Measurements from ENCODE around the gene CSNK1E.

The CSNK1E gene

DNA sequence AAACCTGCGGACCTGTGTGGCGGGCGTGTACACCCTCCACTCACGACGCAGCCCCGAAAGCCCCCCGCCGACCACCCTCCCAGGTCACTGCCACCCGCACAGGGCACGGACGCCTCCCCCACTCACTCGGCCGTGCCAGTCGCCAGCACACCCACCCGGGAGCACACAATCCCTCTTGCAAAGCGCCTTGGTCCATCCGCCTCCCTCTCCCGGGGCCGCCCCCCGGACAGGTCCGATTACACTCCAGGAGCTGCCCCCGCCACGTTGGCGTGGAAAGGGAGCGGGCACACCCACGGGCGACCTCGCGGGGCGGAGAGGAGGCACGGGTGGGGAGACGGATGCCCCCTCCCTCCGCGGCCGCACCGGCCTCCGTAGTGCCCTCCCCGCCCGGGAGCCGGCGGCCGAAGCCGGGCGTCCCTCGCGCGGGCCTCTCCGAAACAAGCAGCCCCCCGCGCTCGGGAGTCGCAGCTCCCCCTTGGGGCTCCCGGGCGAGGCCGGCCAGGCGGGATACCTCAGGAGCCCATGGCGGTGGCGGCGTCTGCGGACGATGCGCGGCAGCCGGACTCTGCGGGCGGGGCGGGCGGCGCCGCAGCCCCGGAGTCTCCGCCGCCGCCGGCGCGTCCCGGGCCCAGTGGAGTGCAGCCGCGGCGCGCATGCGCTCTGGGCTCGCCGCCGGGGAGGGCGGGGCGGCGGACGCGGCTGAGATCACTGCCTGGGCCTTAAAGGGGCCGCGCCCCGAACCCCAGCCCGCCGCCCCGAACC lies 44.7 kb downstream of the CSNK1E start, which contains the start of gene TMEM184B:
Gene TMEM184B, minus strand, starts transcription at position 638 of the 762 bp plus-strand sequence. CDS start 25,049 bp downstream, outside the sequence.
- DNase-seq: peak; percentile 57

- DNase-seq: peak; percentile 82
These were observed 45.3 kb downstream of the CSNK1E start for GRCh38 chr22:38271927-38272372.

GRCh38 chr22:38271101-38271500 lies 46.1 kb downstream of the CSNK1E start:
- DNase-seq: no peak

DNA sequence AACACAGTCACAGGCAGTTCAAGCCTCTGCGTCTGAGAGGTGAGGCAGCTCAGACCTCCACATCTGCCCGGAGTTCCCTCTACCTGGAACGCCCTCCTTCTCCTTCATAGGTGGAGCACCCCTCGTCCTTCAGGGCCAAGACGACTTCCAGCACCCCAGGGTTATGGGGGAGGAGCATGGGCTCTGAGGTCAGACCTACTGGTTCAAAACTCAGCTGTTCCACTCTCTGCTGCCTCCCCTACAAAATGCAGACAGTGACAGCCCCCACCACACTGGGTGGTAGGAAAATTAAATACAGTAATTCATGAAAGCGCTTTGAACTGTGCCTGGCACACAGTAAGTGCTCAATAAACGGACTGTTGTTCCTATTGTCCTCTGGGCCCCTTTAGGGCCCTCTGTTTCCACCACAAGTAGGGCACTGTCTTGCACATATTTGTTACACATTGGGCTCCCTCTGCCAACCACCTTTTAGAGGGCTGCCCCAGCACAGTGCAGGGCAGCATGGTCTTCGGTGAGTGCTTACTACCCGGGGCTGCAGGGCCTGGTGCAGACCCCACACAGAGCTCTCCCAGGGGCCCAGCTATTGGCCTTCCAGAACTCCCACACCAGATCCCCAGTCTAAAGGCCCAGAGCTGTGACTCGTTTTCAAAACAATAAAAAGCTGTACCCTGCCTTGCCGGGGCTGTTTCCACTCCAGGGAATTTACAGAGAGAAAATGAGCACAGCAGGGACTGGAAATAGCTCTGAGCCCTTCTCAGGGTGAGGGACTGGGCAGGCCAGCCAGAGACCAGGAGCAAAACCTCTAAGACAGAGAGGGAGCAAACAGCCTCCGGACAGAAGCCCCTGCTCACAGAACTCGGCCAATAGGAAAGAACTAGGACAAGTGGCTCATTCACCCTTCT lies 46.9 kb downstream of the CSNK1E start:
- DNase-seq: no peak

DNA sequence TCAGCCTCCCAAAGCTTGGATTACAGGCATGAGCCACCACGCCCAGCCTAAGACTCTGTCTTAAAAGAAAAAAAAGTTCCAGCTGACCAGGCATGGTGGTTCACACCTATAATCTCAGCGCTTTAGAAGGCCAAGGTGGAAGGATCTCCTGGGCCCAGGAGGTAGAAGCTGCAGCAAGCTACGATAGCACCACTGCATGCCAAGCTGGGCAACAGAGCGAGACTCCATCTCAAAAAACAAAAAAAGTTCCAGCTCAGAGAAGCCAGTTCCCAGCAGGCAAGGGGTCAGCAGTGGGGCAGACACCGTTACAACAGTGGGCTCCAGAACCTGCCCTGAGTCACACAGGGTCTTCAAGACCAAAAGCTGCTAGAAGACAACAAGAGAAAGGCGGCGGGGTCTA lies 47.8 kb downstream of the CSNK1E start:
- no peak for DNase-seq

DNA sequence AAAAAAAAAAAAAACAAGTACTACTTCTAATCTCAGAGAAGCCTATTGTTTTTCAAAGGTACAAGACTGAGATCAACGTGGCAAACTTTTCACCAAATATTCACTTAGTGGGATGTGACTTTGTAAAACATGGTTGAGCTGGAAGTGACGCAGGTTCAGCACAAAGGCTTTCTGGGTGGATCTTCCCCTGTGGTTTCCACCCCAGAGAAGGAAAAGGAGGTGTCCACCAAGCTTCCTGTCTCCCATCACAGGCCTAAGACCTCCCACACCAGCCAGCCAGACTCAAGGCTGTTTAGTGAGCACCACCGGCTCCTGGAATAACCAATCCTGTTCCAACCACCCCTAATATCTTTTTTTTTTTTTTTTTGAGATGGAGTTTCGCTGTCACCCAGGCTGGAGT lies 50.1 kb downstream of the CSNK1E start:
- DNase-seq: no peak

DNA sequence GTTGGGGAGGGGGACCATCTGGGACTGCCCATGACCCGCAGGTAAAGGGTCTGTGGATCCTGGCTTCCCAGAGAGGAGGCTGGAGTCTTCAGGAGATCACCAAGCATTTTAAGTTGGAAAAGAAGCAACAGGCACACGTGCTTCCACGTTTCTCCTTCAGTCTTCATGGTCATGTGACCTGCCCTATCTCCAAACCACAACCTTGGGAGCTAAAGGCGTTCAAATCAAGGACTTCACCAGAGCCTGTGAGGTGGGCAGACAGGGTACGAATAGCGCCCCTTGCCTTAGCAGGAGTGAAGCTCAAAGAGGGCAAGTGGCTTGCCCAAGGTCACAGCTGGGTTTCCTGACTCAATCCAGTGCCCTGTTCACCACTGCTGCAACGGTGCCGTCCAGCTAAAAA lies 51.1 kb downstream of the CSNK1E start:
- DNase-seq: no peak

DNA sequence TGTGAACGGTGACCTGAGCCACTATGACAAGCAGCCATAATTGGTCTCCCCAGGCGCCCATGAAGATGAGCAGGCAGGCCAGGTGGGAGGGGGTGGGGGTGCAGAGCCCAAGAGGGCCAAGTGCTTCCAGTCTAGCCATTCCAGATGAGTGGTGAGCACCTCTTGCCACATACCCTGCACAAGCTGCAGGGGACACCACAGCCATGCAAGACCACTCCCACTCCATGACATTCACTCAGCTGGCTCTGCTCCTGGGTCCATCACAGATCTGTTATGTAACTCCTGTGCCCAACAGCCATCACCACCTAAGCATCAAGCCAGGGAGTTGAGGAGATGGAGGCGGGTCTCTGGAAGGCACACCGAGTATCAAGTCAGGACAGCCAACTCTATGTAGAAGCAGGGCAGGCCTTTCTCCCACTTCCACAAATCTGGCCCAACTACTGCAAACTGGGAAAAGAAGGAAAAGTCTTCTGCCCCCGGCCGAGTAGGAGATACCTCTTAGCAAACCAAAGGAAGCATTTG lies 52.9 kb downstream of the CSNK1E start:
- DNase-seq: no peak

- no peak for DNase-seq
These were observed 55.0 kb downstream of the CSNK1E start for GRCh38 chr22:38262051-38262795.

DNA sequence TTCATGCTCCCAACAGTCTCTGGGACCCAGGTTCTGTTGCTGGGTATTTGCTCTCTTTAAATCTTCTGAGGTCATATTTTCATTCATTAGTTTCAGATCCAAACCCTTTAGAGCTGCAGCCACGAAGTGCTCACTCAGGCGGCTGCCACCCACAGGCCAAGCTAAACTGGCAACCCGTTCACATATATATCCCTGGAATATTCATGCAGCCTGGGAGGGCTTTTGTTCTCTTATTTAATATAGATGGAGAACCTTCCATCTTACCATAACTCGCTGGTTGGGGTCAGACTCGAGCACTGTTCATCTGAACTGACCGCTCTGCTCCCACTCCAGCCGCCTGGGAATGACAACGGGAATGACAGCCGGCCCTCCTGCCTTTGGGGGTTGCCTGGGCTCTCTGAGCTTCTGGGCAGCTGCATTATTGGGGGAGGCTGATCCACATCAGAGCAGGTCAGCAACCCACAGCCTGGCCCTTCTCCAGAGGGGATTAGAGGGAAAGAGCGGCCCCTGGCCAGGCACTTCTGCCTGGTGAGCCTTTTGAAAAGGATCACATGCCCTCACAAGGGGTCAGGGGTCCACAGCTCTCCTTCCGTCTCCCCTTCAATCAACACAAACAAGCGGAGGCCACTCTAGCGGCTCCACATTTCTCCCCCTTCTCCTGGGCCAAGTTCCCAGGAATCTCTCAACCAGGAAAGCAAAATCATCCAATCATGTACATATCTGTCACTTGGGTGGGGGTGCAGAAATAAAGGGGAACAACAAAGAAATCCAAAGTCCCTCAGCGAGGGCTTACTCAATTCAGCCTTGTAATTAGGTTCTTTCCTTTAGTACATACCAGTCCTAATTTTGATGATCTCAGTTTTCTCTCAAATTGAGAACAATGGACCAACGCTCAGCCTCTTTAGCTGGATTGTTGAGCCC lies 56.2 kb downstream of the CSNK1E start:
- DNase-seq: no peak

- DNase-seq: no peak
These were observed 57.9 kb downstream of the CSNK1E start for GRCh38 chr22:38259370-38259769.

DNA sequence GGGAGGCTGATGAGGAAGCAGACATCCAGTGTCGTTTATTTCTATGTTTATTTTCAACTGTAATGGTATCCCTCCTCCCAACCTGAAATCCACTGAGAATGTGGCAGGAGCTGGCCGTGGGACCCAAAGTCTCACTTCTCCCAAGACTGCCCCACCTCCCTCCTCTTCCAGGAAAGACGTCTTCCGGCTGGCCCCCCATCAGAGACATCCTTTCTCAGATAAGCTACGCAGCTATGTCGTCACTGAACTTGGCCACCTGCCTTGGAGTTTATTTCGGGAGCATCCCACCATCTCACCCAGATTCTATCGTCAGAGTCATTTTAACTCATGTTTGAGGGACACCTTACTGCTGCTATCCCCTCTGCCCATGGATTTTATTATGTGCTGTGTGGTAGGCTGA lies 58.3 kb downstream of the CSNK1E start:
- no peak for DNase-seq

GRCh38 chr22:38257650-38258250 lies 59.5 kb downstream of the CSNK1E start:
- peak; percentile 95 for DNase-seq

- DNase-seq: no peak
These were observed 60.1 kb downstream of the CSNK1E start for GRCh38 chr22:38257181-38257580.

DNA sequence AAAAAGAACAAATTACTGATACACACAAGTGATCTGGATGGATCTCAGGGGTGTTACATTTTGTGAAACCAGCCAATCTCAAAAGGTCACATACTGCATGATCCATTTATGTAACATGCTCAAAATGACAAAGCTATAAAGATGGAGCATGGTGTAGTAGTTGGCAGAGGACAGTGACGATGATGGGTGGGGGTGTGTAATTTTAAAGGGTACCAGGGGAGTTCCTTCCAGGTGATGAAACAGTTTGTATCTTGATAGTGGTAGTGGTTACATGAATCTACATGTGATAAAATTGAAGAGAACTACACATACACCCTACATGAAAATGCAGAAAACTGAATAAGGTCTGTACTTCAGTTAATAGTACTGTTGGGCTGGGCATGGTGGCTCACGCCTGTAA lies 61.5 kb downstream of the CSNK1E start:
- no peak for DNase-seq

GRCh38 chr22:38251341-38251692 lies 65.9 kb downstream of the CSNK1E start:
- DNase-seq: no peak

DNA sequence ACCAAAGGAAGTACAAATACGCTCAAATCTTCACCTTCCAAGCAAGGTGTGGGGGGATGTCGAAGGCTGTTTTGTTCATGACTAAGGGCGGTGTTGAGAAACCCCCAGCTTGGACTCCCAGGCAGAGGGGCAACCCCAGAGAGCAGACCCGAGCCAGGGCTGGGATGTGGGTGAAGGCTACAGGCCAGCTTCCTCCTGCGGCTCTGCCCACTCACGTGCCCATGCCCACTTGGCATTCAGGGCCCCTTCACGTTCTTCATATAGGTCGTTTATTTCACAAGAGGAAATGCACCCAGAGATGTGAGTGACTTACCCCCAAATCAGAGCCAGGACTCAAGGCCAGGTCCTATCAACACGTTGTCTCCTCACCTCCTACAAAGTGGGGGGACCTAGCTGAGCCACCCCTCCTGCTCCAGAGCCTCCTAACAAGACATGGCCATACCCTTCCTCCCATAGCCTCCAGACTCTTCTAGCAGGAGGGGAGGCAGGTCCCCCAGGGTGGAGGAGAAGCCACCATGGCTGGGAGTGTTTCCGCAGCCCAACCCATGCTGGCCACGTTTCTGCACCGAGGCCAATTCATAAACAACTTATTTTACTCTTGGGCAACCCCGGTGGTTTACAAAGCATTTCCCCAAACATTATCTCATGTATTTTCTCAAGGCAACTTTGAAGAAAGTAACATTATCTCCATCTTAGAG lies 66.4 kb downstream of the CSNK1E start:
- DNase-seq: no peak

- DNase-seq: no peak
These were observed 67.2 kb downstream of the CSNK1E start for GRCh38 chr22:38249803-38250642.

DNA sequence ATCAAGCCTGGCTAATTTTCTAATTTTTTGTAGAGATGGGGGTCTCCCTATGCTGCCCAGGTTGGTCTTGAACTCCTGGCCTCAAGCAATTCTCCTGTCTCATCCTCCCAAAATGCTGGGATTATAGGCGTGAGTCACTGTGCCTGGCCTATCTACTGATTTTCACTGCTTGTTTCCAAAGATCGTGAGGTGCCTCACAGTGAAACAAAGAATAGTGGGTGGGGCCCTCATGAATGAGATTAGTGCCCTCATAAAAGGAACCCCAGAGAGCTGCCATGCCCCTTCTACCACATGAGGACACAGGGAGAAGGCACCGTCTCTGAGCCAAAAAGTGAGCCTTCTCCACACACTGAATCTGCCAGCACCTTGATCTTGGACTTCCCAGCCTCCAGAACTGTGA lies 67.9 kb downstream of the CSNK1E start:
- DNase-seq: no peak

DNA sequence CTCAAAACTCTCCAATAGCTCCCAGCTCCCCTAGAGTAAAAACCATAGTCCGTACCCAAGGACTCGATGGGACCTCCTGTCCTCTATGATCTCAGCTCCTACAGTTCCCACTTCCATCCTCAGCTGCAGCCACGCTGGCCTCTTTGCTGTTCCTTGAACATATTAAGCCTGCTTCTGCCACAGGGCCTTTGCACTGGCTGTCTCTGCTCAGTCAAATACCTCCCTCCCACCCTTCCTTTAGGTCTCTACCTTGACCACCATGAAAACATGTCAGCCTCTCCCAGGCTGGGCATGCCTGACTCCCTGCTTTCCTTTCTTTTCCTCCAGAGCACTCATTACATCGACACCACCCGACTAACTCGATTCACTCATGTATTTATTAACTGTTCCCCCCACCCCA lies 69.0 kb downstream of the CSNK1E start:
- DNase-seq: no peak

Measured in NCI-H1105 treated with DMSO at 0.1 percent for 48 hours (cell line).